Astrocyte of the spinal cord (primary cell): ENCODE measurements around the gene HDHD3.
"Not testable (repeated sequence)": the region's sequence is repeated elsewhere in the genome, so short reads cannot be mapped to it uniquely, and the experiment has no call there.

Experiments used
- DNase-seq: peaks from one replicate; pipeline ENCODE4 v3.0.0; 2011; ENCODE audit warnings: low read depth, low spot score
- H3K4me3 ChIP-seq: 2 replicates; pipeline ENCODE4 v1.5.1; 2011; ENCODE audit warnings: low read depth, mild to moderate bottlenecking, low read length, moderate library complexity
- in situ Hi-C: cut with HindIII; loops from 2 replicates; pipeline ENCODE4 v1.10.0; 2017; ENCODE audit warnings: low sequenced_read_pairs
- TF ChIP-seq, protein P1 (sequence below): IDR thresholded peaks from 2 replicates; pipeline ENCODE4 v1.5.1; 2012; ENCODE audit warnings: low read depth, mild to moderate bottlenecking, low read length, inconsistent platforms

Gene HDHD3

DNA sequence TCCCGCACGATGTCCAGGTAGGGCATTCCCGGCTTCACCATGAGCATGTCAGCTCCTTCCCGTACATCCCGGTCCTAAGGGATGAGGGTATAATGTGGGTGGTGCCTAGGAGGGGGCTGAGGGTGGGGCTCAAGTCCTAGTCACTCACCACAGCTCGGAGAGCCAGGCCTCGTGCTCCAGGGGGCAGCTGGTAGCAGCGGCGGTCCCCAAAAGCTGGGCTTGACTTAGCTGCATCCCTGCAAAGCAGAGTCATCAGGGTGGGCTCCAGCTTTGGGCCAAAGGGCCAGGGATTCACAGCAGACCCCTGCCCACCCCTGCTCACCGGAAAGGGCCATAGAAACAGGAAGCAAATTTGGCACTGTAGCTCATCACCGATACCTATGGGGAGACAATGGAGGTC, 12.7 kb upstream of the HDHD3 start:
- no peak for DNase-seq
- in situ Hi-C loops = no loop called here

DNA sequence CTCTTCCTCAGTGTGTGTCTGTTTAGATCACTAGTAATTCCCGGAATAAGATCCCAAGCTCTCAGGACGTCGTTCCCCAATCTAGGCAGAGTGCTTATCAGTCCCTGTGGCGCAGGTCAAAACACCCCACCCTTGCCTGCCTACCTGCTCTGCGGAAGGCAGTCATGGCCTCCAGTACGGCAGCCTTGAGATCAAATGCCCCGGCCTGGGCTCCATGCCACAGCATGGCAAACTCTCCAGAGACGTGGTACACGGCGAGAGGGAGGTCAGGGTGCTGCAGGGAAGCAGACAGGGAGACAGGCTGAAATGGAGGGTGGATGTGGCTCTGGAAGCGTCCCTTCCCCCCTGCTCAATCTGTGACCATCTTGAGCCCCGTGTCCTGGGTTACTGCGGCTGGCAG, 12.0 kb upstream of the HDHD3 start:
- no peak overlapping the region for H3K4me3 ChIP-seq
- in situ Hi-C loops = no loop called here
- TF ChIP-seq, protein P1, sequence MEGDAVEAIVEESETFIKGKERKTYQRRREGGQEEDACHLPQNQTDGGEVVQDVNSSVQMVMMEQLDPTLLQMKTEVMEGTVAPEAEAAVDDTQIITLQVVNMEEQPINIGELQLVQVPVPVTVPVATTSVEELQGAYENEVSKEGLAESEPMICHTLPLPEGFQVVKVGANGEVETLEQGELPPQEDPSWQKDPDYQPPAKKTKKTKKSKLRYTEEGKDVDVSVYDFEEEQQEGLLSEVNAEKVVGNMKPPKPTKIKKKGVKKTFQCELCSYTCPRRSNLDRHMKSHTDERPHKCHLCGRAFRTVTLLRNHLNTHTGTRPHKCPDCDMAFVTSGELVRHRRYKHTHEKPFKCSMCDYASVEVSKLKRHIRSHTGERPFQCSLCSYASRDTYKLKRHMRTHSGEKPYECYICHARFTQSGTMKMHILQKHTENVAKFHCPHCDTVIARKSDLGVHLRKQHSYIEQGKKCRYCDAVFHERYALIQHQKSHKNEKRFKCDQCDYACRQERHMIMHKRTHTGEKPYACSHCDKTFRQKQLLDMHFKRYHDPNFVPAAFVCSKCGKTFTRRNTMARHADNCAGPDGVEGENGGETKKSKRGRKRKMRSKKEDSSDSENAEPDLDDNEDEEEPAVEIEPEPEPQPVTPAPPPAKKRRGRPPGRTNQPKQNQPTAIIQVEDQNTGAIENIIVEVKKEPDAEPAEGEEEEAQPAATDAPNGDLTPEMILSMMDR = no peak
- no peak for DNase-seq

More for the DNA sequence above, 12.7 kb upstream of the HDHD3 start:
- TF ChIP-seq, protein P1 = no peak
- H3K4me3 ChIP-seq = no peak overlapping the region

DNA sequence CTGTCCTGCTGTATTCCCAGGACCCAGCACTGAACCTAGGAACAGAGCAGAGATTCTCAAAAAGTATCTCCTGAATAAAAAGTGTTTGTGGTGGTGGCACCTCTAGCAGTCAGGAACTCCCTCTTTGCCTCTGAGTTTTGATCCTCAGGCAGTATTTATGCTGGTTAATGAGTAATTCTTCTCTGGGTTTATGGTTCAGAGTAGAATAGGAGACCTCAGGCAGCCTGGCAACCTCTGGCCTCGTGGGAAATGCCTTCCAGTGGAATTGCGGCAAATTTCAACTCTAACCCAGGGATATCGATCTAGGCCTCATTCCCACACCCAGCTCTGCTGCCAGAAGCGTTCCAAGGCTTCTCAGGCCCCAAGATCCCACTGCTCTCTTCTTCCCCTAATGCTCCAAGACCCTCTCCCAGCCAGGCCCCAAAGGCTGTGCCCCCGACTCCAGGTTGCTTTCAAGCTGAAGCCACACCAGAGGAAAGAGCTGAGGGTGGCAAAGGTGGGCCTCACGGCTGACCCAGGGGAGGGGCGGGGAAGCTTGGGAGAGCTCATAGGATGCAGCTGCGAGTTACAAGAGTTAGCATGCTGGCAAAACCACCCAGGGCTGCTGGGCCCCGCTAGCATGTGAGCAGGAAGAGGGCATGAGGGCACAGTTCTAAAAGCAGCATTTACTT, 10.9 kb upstream of the HDHD3 start:
- TF ChIP-seq, protein P1 = no peak
- DNase-seq = no peak
- in situ Hi-C loops = no loop called here
- no peak overlapping the region for H3K4me3 ChIP-seq

DNA sequence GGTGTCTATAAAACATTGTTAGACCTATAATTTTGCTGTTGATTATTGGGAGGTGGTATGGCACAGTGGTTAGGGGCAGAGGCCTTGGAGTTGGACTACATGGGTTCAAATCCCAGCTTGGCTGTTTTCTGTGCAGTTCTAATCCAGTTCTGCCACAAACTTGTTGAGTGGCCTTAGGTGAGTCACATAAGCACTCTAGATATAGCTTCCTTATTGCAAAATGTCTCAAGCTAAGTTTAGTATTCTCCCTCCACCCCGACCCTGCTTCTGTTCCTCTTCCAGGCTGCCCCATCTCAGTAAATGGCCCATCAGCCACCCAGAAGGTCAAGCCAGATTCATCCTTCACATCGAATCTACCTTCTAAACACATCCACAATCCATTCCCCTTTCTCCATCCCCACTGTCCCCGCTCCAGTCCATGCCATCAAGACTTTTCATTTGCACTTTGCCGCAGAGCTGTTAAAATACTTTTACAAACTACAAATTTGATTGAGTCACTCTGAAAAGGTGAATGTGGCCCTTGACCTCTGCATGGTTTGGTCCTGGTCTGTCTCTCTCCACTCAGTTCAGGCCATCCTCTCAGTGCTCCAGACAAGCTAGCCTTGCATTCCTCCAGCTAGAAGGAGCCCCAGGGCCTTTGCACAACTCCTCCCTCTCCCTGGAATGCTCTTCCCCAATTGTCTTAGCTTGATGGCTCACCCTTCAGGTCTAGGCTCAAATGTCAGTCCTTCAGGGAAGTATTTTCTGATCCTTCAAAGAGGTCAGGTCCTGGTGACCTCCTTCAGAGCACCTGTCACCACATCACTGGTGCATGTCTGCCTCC, 10.0 kb upstream of the HDHD3 start:
- DNase-seq = no peak
- TF ChIP-seq, protein P1 = no peak
- H3K4me3 ChIP-seq = no peak overlapping the region
- in situ Hi-C loops = no loop called here

DNA sequence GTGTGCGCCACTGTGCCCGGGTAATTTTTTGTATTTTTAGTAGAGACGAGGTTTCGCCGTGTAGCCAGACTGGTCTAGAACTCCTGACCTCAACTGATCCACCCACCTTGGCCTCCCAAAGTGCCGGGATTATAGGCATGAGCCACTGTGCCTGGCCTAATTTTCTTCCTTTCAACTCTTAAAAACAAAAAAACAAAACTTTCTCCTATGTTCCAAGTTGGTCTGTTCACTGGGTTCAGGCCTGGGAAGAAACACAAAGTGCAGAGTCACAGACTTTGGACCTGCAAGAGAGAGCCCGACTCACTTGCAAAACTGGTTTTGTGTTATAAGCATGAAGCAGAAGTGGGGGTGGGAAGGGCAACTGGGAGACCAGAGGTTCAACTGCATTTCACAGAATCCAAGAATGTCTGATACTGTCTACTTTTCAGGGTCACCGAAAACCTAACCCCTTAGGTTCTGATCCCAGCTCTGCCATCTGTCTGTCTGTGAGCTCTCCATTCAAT, 5.2 kb upstream of the HDHD3 start:
- in situ Hi-C loops = no loop called here
- TF ChIP-seq, protein P1 = no peak
- no peak for DNase-seq
- no peak overlapping the region for H3K4me3 ChIP-seq

DNA sequence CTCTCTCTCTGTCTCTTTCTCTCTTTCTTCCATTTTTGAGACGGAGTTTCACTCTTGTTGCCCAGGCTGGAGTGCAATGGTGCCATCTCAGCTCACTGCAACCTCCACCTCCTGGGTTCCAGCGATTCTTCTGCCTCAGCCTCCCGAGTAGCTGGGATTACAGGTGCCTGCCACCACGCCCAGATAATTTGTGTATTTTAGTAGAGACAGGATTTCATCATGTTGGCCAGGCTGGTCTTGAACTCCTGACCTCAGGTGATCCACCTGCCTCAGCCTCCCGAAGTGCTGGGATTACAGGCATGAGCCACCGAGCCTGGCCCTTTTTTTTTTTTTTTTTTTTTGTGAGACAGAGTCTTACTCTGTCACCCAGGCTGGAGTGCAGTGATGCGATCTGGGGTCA, 4.7 kb upstream of the HDHD3 start:
- H3K4me3 ChIP-seq, DNase-seq, in situ Hi-C loops: not testable (repeated sequence)

DNA sequence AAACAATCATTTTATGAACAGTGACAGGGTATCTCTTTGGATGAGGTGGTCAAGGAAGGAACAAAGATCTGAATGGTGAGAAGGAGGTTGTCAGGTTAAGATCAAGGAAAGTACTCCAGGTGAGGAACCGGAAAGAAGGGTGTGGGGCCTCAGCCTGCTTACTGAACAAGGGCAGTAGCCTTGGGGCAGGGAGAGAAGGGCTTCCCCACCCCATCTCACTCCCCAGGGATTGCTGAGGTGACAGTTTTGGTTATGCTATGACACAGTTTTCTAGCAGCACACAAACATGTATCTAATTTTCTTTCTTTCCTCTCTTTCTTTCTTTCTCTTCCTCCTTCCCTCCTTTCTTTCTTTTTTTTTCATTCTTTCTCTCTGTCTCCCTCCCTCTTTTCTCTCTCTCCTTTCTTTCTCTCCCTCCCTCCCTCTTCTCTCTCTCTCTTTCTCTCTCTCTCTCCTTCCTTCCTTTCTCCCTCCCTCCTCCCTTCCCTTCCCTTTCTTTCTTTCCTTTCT, 4.1 kb upstream of the HDHD3 start:
- in situ Hi-C loops = no loop called here
- H3K4me3 ChIP-seq = no peak overlapping the region
- DNase-seq = no peak
- TF ChIP-seq, protein P1 = no peak

DNA sequence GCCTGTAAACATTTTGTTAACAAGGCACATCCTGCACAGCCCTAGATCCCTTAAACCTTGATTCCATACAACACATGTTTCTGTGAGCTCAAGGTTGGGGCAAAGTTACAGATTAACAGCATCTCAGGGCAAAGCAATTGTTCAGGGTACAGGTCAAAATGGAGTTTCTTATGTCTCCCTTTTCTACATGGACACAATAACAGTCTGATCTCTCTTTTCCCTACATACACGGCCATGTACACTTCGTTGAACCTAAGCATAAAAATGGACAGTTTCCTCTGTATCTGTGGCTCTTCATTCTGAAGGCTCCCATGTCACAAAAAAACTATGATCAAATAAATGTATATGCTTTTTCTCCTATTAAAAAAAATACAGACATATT, 3.0 kb upstream of the HDHD3 start:
- H3K4me3 ChIP-seq, DNase-seq, in situ Hi-C loops: not testable (repeated sequence)

DNA sequence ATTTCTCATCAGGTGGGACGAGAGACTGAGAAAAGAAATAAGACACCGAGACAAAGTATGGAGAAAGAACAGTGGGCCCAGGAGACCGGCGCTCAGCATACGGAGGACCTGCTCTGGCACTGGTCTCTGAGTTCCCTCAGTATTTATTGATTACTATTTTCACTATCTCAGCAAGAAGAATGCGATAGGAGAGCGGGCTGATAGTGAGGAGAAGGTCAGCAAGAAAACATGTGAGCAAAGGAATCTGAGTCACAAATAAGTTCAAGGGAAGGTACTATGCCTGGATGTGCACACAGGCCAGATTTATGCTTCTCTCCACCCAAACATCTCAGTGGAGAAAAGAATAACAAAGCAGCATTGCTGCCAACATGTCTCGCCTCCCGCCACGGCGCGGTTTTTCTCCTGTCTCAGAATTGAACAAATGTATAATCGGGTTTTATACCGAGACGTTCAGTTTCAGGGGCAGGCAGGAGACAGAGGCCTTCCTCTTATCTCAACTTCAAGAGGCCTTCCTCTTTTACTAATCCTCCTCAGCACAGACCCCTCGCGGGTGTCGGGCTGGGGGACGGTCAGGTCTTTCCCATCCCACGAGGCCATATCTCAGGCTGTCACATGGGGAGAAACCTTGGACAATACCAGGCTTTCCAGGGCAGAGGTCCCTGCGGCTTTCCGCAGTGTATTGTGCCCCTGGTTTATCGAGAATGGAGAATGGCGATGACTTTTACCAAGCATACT, 2.5 kb upstream of the HDHD3 start:
- DNase-seq, H3K4me3 ChIP-seq, in situ Hi-C loops: not testable (repeated sequence)
